Measurements from ENCODE around the gene WFDC6.

The WFDC6 gene

DNA sequence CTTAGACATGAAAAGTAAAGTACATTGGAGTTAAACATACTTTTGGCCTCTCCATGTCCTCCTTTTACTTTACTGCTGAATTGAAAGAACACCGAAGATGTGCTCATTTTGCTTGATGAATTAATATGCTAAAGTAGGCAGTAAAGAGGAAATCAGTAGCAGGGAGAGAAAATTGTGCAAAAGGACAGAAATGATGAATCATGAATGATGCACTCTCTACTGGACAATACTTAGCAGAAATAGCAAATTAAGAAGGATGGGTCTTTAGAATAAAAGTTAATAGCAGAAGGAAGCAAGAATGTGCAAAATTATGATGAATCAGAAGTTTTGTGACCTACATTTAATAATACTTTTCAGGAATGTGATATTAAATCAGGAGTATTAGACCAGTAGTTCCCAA, 15.5 kb downstream of the WFDC6 start:
- no peak overlapping the region for H3K4me3 ChIP-seq (ENCODE audit: control insufficient read depth, low read depth, low read length)
- no peak for DNase-seq (ENCODE audit: low read depth)
- TF ChIP-seq, protein P1, sequence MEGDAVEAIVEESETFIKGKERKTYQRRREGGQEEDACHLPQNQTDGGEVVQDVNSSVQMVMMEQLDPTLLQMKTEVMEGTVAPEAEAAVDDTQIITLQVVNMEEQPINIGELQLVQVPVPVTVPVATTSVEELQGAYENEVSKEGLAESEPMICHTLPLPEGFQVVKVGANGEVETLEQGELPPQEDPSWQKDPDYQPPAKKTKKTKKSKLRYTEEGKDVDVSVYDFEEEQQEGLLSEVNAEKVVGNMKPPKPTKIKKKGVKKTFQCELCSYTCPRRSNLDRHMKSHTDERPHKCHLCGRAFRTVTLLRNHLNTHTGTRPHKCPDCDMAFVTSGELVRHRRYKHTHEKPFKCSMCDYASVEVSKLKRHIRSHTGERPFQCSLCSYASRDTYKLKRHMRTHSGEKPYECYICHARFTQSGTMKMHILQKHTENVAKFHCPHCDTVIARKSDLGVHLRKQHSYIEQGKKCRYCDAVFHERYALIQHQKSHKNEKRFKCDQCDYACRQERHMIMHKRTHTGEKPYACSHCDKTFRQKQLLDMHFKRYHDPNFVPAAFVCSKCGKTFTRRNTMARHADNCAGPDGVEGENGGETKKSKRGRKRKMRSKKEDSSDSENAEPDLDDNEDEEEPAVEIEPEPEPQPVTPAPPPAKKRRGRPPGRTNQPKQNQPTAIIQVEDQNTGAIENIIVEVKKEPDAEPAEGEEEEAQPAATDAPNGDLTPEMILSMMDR (IDR thresholded peaks at IDR 0.05; ENCODE audit: control insufficient read depth, insufficient read depth, low read depth, low read length, missing control alignments), result no peak

DNA sequence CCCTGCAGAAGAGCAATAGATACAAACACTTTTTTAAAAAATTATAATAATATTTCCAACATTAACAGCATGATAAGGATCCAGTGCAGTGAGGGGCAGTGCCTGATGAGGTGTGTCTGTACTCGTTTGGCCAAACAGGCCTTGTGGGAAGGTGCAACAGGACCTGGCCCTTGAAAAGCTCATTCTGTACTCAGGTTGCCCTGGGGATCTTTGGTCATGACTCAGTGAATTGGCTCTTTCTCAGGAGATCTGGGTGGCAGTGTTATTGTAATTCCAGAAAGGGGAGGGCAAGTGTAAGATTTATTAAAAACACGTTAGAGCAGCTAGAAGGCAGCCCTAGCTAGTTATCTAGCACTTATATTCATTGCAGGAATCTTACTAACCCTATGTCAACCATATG, 21.0 kb downstream of the WFDC6 start:
- TF ChIP-seq, protein P1 (IDR thresholded peaks at IDR 0.05; ENCODE audit: control insufficient read depth, insufficient read depth, low read depth, low read length, missing control alignments), result no peak
- no peak for DNase-seq (ENCODE audit: low read depth)
- no peak overlapping the region for H3K4me3 ChIP-seq (ENCODE audit: control insufficient read depth, low read depth, low read length)

DNA sequence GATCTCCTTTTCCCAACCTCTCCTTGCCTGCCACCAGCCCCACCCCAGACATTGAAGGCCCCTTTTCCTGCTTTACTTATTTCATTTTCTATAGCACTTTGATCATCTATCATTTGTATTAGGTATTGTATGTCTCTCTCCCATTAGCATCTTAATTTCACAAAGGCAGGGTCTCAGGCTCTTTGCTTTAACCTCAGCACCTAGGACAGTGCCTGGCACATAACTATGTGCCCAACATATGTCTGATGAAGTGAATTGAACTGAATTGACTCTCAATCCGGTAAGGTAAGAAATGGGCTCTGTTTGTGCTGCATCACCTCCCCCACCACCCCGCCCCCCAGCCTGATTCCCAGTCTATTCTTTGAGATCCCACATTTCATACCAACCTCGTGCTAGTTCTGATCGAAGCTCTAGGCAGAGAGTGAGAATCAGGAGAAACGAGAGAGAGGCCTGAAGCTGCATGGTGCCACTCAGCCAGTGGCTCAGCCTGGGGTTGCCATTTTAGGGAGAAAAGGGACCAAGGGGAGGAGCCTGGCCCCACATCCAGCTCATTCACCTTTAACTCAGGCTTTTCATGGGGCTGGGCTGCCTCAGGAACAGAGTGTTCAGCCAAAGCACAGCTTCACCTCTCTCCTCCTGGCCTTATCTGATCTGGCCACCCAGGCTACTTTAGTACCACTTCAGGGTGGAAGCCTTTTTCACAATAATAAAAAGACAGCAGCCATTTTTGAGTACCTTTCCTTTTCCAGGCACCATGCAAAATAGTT, 24.0 kb downstream of the WFDC6 start, which contains the start of gene SPINT3:
Gene SPINT3 (minus strand): TSS at position 476 of the 767 bp plus-strand sequence. CDS start 14 bp downstream, at position 462.
- no peak within 1 kb of the TSS for H3K4me3 ChIP-seq (ENCODE audit: control insufficient read depth, low read depth, low read length)
- TF ChIP-seq, protein P1 (IDR thresholded peaks at IDR 0.05; ENCODE audit: control insufficient read depth, insufficient read depth, low read depth, low read length, missing control alignments), result no peak
- no peak for DNase-seq (ENCODE audit: low read depth)

DNA sequence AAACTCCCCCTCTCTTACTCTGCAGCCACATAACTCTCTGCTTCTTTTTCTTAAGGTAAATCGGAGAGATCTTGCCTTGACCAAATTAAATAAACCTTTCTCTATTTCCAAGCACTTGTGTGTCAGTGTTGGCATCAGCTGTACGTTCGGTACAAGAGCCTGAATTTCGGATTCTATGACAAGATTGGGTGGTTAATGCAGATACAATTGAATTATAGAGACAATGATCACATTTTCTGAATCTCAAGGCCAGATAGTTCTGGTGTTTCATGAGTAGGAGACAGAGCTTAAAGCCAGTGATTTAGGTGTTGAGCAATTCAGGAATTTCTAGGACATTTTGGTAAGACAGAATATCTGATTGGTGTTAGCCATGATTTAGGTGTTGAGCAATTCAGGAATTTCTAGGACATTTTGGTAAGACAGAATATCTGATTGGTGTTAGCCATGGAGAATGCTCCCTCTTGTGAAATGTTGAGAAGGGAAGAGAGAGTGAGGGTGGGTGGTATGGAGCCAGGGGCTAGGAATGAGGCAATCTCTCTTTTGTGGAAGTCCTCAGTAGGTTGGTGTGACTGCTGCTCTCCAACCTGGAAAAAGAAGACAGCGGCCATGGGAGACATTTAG, 28.9 kb downstream of the WFDC6 start:
- DNase-seq (ENCODE audit: low read depth), result no peak
- no peak overlapping the region for H3K4me3 ChIP-seq (ENCODE audit: control insufficient read depth, low read depth, low read length)
- TF ChIP-seq, protein P1 (IDR thresholded peaks at IDR 0.05; ENCODE audit: control insufficient read depth, insufficient read depth, low read depth, low read length, missing control alignments), result no peak

DNA sequence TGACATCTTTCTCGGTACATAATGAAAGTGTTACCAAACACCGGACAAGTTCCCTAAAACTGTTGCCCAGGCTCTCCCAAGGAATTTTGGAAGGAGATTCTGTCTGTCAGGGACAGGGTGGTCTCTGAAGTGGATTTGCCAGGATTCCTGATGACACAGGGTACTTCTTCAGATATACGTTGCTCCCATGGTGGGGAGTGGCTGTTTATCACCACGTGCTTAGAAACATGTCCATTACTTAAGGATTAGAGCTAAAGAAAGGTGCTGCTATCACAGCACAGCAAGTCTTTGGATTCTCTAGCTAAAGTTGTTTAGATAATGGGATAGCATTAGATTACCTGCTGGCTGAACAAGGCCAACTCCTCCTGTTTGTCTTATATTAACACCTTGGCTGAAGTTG, 30.2 kb downstream of the WFDC6 start:
- no peak overlapping the region for H3K4me3 ChIP-seq (ENCODE audit: control insufficient read depth, low read depth, low read length)
- DNase-seq (ENCODE audit: low read depth), result no peak
- TF ChIP-seq, protein P1 (IDR thresholded peaks at IDR 0.05; ENCODE audit: control insufficient read depth, insufficient read depth, low read depth, low read length, missing control alignments), result no peak

DNA sequence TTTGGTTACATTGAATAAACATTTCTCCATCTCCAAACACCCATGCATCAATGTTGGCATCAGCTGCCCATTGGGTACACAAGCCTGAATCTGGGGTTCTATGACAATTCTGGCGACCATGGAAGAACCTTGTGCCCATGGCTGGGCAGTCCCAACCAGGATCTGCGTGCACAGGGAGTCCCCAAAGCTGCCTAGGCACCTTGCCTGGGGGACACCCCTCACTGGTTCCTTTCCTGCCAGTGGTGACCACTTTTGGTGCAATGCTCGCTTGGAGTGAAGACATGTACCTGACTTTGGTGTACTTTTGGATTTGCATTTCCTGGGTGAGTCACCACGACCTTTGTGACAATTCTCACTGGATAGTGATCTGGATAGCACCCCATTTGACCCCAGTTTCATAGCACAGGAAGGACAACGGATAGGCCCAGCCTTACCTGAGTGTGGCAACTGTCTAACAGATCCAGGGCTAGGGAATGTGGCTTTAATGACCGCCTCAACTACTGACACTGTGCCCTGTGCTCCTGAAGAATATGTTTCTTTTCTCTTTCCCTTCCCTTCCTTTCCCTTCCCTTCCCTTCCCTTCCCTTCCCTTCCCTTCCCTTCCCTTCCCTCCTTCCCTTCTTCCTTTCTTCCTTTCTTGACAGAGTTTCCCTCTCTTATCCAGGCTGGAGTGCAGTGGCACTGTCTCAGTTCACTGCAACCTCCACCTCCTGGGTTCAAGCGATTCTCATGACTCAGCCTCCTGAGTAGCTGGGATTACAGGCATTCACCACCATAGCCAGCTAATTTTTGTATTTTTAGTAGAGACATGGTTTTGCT, 31.0 kb downstream of the WFDC6 start:
- TF ChIP-seq, protein P1 (IDR thresholded peaks at IDR 0.05; ENCODE audit: control insufficient read depth, insufficient read depth, low read depth, low read length, missing control alignments), result no peak
- no peak overlapping the region for H3K4me3 ChIP-seq (ENCODE audit: control insufficient read depth, low read depth, low read length)
- no peak for DNase-seq (ENCODE audit: low read depth)
